ENCODE results near the gene SMAD6. TPM values are rescaled to one million over a fixed set of nuclear protein-coding genes. Genes with fewer than 3 reads are reported as not detected.

The SMAD6 gene
- polyA plus RNA-seq, 1 donor from 2014 or later = 0.16 TPM

- Histone ChIP-seq H4K20me1 (ENCODE audit: insufficient read depth) (no peaks in the 10 kb centered on the region), H2AFZ (ENCODE audit: low read depth, low read length) (no peak overlapping the region), H3K79me2 (replicated peaks; ENCODE audit: insufficient read depth, low read length) (no peaks in the 10 kb centered on the region), H3F3A (ENCODE audit: insufficient read depth, low read length, poor library complexity, severe bottlenecking) (no peaks in the 10 kb centered on the region), H3K27ac (ENCODE audit: low read length) (no peak overlapping the region), H3K9me2 (ENCODE audit: insufficient read depth, low read length) (no peaks in the 10 kb centered on the region), H3K4me2 (ENCODE audit: low read length) (no peak overlapping the region), H3K9me3 (ENCODE audit: low read length) (no peaks in the 10 kb centered on the region), H3K36me3 (ENCODE audit: insufficient read depth, low read length) (no peaks in the 10 kb centered on the region), H3K9ac (ENCODE audit: low read length) (no peak overlapping the region), H3K4me3 (ENCODE audit: low read length) (no peak overlapping the region), H3K27me3 (ENCODE audit: insufficient read depth, low read depth, low read length) (no peaks in the 10 kb centered on the region)
- TF ChIP-seq SMC3 (conservative IDR thresholded peaks at IDR 0.05; ENCODE audit: poor library complexity) (no peak), EZH2 (IDR thresholded peaks at IDR 0.05; ENCODE audit: borderline replicate concordance, insufficient read depth, low read length, poor library complexity, severe bottlenecking) (no peak), CTCF (IDR thresholded peaks at IDR 0.05; ENCODE audit: poor library complexity, severe bottlenecking) (no peak), EP300 (conservative IDR thresholded peaks at IDR 0.05; ENCODE audit: poor library complexity, severe bottlenecking) (no peak), POLR2AphosphoS5 (IDR thresholded peaks at IDR 0.05) (no peak), REST (IDR thresholded peaks at IDR 0.05; ENCODE audit: borderline replicate concordance) (no peak), RAD21 (conservative IDR thresholded peaks at IDR 0.05) (no peak), TAF1 (IDR thresholded peaks at IDR 0.05; ENCODE audit: low read depth) (no peak), MXI1 (conservative IDR thresholded peaks at IDR 0.05; ENCODE audit: poor library complexity, severe bottlenecking) (no peak)
These were observed 33.9 kb downstream of the SMAD6 start for GRCh38 chr15:66735909-66736305.

- no peak overlapping the region for H3K4me2 ChIP-seq (ENCODE audit: low read length)
- H3K9me3 ChIP-seq (ENCODE audit: low read length) = no peaks in the 10 kb centered on the region
- H2AFZ ChIP-seq (ENCODE audit: low read depth, low read length) = no peak overlapping the region
- no peak overlapping the region for H3K9ac ChIP-seq (ENCODE audit: low read length)
- H3K36me3 ChIP-seq (ENCODE audit: insufficient read depth, low read length) = no peaks in the 10 kb centered on the region
- H3F3A ChIP-seq (ENCODE audit: insufficient read depth, low read length, poor library complexity, severe bottlenecking) = no peaks in the 10 kb centered on the region
- H3K9me2 ChIP-seq (ENCODE audit: insufficient read depth, low read length) = no peaks in the 10 kb centered on the region
- no peaks in the 10 kb centered on the region for H3K27me3 ChIP-seq (ENCODE audit: insufficient read depth, low read depth, low read length)
- no peaks in the 10 kb centered on the region for H3K79me2 ChIP-seq (replicated peaks; ENCODE audit: insufficient read depth, low read length)
- no peak for TF ChIP-seq RAD21 (conservative IDR thresholded peaks at IDR 0.05)
- no peak for TF ChIP-seq EP300 (conservative IDR thresholded peaks at IDR 0.05; ENCODE audit: poor library complexity, severe bottlenecking)
- TF ChIP-seq REST (IDR thresholded peaks at IDR 0.05; ENCODE audit: borderline replicate concordance) = no peak
- no peak for TF ChIP-seq POLR2AphosphoS5 (IDR thresholded peaks at IDR 0.05)
- TF ChIP-seq TAF1 (IDR thresholded peaks at IDR 0.05; ENCODE audit: low read depth) = no peak
- TF ChIP-seq MXI1 (conservative IDR thresholded peaks at IDR 0.05; ENCODE audit: poor library complexity, severe bottlenecking) = no peak
- TF ChIP-seq CTCF (IDR thresholded peaks at IDR 0.05; ENCODE audit: poor library complexity, severe bottlenecking) = no peak
- no peak for TF ChIP-seq EZH2 (IDR thresholded peaks at IDR 0.05; ENCODE audit: borderline replicate concordance, insufficient read depth, low read length, poor library complexity, severe bottlenecking)
- no peak for TF ChIP-seq SMC3 (conservative IDR thresholded peaks at IDR 0.05; ENCODE audit: poor library complexity)
- H3K4me3 ChIP-seq (ENCODE audit: low read length) = no peak overlapping the region
- H3K27ac ChIP-seq (ENCODE audit: low read length) = no peak overlapping the region
- no peaks in the 10 kb centered on the region for H4K20me1 ChIP-seq (ENCODE audit: insufficient read depth)
These were observed 35.4 kb downstream of the SMAD6 start for GRCh38 chr15:66737243-66738010.

Measured in neural cell (in vitro differentiated cells).